Panc1 (cell line): ENCODE measurements around the gene TRIM36. TPM values are rescaled to one million over a fixed set of nuclear protein-coding genes. Genes with fewer than 3 reads are reported as not detected.

Source experiments
- ATAC-seq: fragments of 200-7000 bp; cut with Tn5 transposase; 2 replicates; pipeline ENCODE4 v1.9.1; 2020; ENCODE audit warnings: mild to moderate bottlenecking, moderate library complexity
- BruUV-seq: library from RNA; stranded (reverse); fragments of 400-500 nt; replicated peaks from 2 replicates; lab custom pipeline; 2021; lab: Mats Ljungman, UMichigan
- CTCF ChIA-PET: fragments of 300-600 bp; sonication (Branson Sonifier 250); formaldehyde crosslinking; loops from one replicate; lab custom pipeline; 2022; ENCODE audit warnings: antibody characterized with exemption; lab: Charles Lee
- POLR2A ChIA-PET: fragments of 300-600 bp; sonication (Branson Sonifier 250); formaldehyde crosslinking; loops from one replicate; lab custom pipeline; 2022; ENCODE audit warnings: antibody characterized with exemption; lab: Charles Lee
- DNase-seq: peaks from one replicate; pipeline ENCODE4 v3.0.0-alpha.2; 2010; ENCODE audit warnings: low read depth, low spot score
- H3K27ac ChIP-seq: 2 replicates; pipeline ENCODE4 v1.5.1; 2011; ENCODE audit warnings: mild to moderate bottlenecking, low read length, inconsistent platforms
- H3K27me3 ChIP-seq: fragments of 200-500 bp; sonication (Bioruptor generic); 2 replicates; pipeline ENCODE4 v1.6.0; 2014; ENCODE audit warnings: low read length, inconsistent platforms; ENCODE audit not compliant: control insufficient read depth, insufficient read depth
- H3K36me3 ChIP-seq: fragments of 200-500 bp; sonication (Bioruptor generic); 2 replicates; pipeline ENCODE4 v1.5.1; 2014; ENCODE audit warnings: inconsistent platforms, mild to moderate bottlenecking, low read length, moderate library complexity; ENCODE audit not compliant: control insufficient read depth, insufficient read depth
- H3K4me1 ChIP-seq: 2 replicates; pipeline ENCODE4 v1.5.1; 2011; ENCODE audit warnings: inconsistent platforms, mild to moderate bottlenecking, low read length, moderate library complexity; ENCODE audit not compliant: control insufficient read depth, insufficient read depth
- H3K4me3 ChIP-seq, 2 experiments: 2 replicates each; pipeline ENCODE4 v1.5.1; 2011 to 2012; ENCODE audit warnings: low read depth in 2 of 2, low read length in 2 of 2, mild to moderate bottlenecking in 2 of 2, inconsistent platforms in 1 of 2, moderate library complexity in 1 of 2
- H3K9me3 ChIP-seq: fragments of 200-500 bp; sonication (Bioruptor generic); 2 replicates; pipeline ENCODE4 v1.5.1; 2014; ENCODE audit warnings: low read depth, mild to moderate bottlenecking, inconsistent platforms, low read length, moderate library complexity; ENCODE audit not compliant: control insufficient read depth, insufficient read depth
- CTCF ChIP-seq: fragments of 450-650 bp; IDR thresholded peaks from 2 replicates; pipeline ENCODE4 v1.5.1; 2017; ENCODE audit warnings: mild to moderate bottlenecking
- POLR2AphosphoS5 ChIP-seq: IDR thresholded peaks from 2 replicates; pipeline ENCODE4 v1.6.1; 2012; ENCODE audit warnings: mild to moderate bottlenecking, low read depth, low read length, moderate library complexity
- SIN3A ChIP-seq: IDR thresholded peaks from 2 replicates; pipeline ENCODE4 v1.6.1; 2012; ENCODE audit warnings: low read depth, mild to moderate bottlenecking, low read length, moderate library complexity, borderline replicate concordance; ENCODE audit not compliant: insufficient read depth
- TCF7L2 ChIP-seq: IDR thresholded peaks from 2 replicates; pipeline ENCODE4 v1.6.1; 2011; ENCODE audit warnings: mild to moderate bottlenecking, low read depth, low read length, inconsistent platforms
- in situ Hi-C: cut with HindIII; loops from 2 replicates; pipeline ENCODE4 v1.10.0; 2016; ENCODE audit warnings: low sequenced_read_pairs, low pct_unique_long_range_greater_than_20kb
- intact Hi-C: fragments of 100-400 bp; cut with micrococcal nuclease; formaldehyde crosslinking; loops from one replicate; pipeline ENCODE4 v1.10.0; 2022; ENCODE audit not compliant: unreplicated experiment
- total RNA-seq: library from RNA; stranded (reverse); gene quantifications from one replicate; pipeline ENCODE4 v1.2.1, GENCODE V29; 2021; ENCODE audit not compliant: unreplicated experiment
- TF ChIP-seq, protein P1 (sequence below), 2 experiments: IDR thresholded peaks; 2 replicates each; pipeline ENCODE4 v1.6.1; 2011 to 2012; ENCODE audit warnings: low read depth in 2 of 2, control low read depth in 1 of 2, low read length in 1 of 2, mild to moderate bottlenecking in 1 of 2, moderate library complexity in 1 of 2; ENCODE audit not compliant: insufficient read depth in 1 of 2

The TRIM36 gene
- total RNA-seq, 1 experiment from 2014 or later, result 1.6 TPM

GRCh38 chr5:115132465-115132864 is 37.2 kb downstream of the TRIM36 start:
- H3K27me3 ChIP-seq, result 0 out of 2 replicates have a peak, but pooled peaks cover 3% of the 10 kb centered on the region
- intact Hi-C loops, result no loop called here
- ChIA-PET CTCF (no interaction called here), POLR2A (no interaction called here)
- no peaks in the 10 kb centered on the region for H3K4me1 ChIP-seq
- no peak overlapping the region for H3K4me3 ChIP-seq
- no peak for DNase-seq
- ATAC-seq, result no peak
- in situ Hi-C loops, result no loop called here
- no TSS peak for BruUV-seq
- no peaks in the 10 kb centered on the region for H3K9me3 ChIP-seq
- H3K27ac ChIP-seq, result no peak overlapping the region
- no peaks in the 10 kb centered on the region for H3K36me3 ChIP-seq
- TF ChIP-seq TCF7L2 (no peak), SIN3A (no peak), POLR2AphosphoS5 (no peak), CTCF (no peak)
- TF ChIP-seq, protein P1, sequence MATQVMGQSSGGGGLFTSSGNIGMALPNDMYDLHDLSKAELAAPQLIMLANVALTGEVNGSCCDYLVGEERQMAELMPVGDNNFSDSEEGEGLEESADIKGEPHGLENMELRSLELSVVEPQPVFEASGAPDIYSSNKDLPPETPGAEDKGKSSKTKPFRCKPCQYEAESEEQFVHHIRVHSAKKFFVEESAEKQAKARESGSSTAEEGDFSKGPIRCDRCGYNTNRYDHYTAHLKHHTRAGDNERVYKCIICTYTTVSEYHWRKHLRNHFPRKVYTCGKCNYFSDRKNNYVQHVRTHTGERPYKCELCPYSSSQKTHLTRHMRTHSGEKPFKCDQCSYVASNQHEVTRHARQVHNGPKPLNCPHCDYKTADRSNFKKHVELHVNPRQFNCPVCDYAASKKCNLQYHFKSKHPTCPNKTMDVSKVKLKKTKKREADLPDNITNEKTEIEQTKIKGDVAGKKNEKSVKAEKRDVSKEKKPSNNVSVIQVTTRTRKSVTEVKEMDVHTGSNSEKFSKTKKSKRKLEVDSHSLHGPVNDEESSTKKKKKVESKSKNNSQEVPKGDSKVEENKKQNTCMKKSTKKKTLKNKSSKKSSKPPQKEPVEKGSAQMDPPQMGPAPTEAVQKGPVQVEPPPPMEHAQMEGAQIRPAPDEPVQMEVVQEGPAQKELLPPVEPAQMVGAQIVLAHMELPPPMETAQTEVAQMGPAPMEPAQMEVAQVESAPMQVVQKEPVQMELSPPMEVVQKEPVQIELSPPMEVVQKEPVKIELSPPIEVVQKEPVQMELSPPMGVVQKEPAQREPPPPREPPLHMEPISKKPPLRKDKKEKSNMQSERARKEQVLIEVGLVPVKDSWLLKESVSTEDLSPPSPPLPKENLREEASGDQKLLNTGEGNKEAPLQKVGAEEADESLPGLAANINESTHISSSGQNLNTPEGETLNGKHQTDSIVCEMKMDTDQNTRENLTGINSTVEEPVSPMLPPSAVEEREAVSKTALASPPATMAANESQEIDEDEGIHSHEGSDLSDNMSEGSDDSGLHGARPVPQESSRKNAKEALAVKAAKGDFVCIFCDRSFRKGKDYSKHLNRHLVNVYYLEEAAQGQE (IDR thresholded peaks at IDR 0.05; ENCODE audit: insufficient read depth in 1 of 2, low read depth in 2 of 2, low read length in 1 of 2), result no peak

DNA sequence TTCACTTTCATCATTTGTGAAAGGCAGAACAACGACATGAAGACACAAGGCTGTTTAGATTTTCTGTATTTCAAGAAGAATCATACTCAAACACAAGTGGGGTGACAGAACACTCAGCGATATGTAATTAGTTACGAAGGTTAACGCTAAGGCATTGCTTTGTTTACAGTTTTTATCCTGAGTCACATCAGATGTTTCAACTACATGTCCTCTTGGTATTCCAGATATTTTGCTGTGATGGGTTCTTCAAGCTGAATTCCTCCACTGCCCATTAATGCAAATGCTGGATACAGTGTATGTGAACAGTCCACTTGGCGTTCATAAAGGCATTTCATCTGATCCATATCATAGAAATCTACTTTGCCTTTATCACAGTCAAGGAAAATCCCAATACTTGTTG is 43.4 kb downstream of the TRIM36 start:
- Histone ChIP-seq H3K27ac (no peak overlapping the region), H3K4me3 (no peak overlapping the region), H3K9me3 (no peaks in the 10 kb centered on the region), H3K4me1 (no peaks in the 10 kb centered on the region), H3K27me3 (no peaks in the 10 kb centered on the region), H3K36me3 (no peaks in the 10 kb centered on the region)
- ATAC-seq, result no peak
- ChIA-PET CTCF (no interaction called here), POLR2A (no interaction called here)
- in situ Hi-C loops, result no loop called here
- no peak for DNase-seq
- intact Hi-C loops, result no loop called here
- no peak for TF ChIP-seq CTCF
- TF ChIP-seq TCF7L2, result no peak
- no peak for TF ChIP-seq POLR2AphosphoS5
- no peak for TF ChIP-seq SIN3A
- TF ChIP-seq, protein P1 (IDR thresholded peaks at IDR 0.05; ENCODE audit: insufficient read depth in 1 of 2, low read depth in 2 of 2, low read length in 1 of 2), result no peak
- BruUV-seq, result no TSS peak
